Measurements from ENCODE around the gene HERPUD1.

GRCh38 chr16:56986361-56986760 is 54.4 kb downstream of the HERPUD1 start:
- no peak for TF ChIP-seq CTCF (IDR thresholded peaks at IDR 0.05)
- no peak for TF ChIP-seq POLR2A (IDR thresholded peaks at IDR 0.05; ENCODE audit: low read length)
- no peak for TF ChIP-seq JUNB (IDR thresholded peaks at IDR 0.05)
- no peak for TF ChIP-seq CEBPB (IDR thresholded peaks at IDR 0.05)
- no peak for TF ChIP-seq JUN (IDR thresholded peaks at IDR 0.05)
- no peak for TF ChIP-seq USF2 (IDR thresholded peaks at IDR 0.05)
- no peak for TF ChIP-seq ESRRA (IDR thresholded peaks at IDR 0.05; ENCODE audit: borderline replicate concordance, low read length)
- no peak for TF ChIP-seq EP300 (IDR thresholded peaks at IDR 0.05)
- TF ChIP-seq EHMT2 (IDR thresholded peaks at IDR 0.05; ENCODE audit: low read depth), result no peak
- no peak for TF ChIP-seq REST (IDR thresholded peaks at IDR 0.05)
- no peak for TF ChIP-seq BCL3 (IDR thresholded peaks at IDR 0.05)
- no peak for TF ChIP-seq MAFK (IDR thresholded peaks at IDR 0.05; ENCODE audit: partially characterized antibody)
